HG02973 (cell line): ENCODE data around the gene SYK.

Source experiments
- ATAC-seq: cut with Tn5 transposase; IDR thresholded peaks from one replicate; pipeline ENCODE4 v1.9.1; 2021; ENCODE audit warnings: moderate library complexity; ENCODE audit not compliant: unreplicated experiment

Gene SYK

DNA sequence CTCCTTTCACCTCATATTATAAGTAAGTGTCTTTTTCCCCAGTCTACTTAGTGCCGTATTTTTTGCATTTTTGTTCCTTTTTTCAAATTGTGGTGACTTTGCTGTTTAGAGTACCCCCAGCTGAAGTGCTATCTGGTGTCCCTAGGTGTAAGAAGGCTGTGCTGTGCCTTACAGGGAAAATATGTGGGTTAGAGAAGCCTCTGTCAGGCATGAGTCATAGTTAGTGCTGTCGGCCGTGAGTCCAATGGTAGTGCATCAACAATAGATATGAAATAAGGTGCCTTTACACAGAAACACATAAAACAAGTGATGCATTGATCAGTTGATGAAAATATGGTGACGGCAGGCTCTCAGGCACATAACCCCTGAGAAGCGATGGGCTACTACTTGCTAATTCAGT is 20.1 kb downstream of the SYK start:
- no peak for ATAC-seq

DNA sequence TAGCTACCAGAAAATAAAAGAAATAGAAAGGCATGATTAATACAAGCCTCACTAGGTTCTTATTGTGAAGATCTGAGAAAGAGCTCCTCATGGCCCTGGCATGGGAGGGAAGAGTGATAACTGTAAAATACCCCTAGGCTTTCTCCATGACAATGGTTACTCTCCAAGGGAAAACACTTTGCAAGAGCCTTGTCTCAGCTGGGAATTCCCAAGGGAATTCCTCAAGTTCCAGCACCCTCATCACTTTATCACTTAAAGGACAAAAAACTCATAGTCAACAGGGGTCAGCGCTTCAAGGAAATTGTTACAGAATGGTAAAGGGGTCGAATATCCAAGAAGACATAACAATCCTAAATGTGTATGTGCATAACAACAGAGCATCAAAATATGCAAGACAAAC is 21.2 kb downstream of the SYK start:
- ATAC-seq = no peak

DNA sequence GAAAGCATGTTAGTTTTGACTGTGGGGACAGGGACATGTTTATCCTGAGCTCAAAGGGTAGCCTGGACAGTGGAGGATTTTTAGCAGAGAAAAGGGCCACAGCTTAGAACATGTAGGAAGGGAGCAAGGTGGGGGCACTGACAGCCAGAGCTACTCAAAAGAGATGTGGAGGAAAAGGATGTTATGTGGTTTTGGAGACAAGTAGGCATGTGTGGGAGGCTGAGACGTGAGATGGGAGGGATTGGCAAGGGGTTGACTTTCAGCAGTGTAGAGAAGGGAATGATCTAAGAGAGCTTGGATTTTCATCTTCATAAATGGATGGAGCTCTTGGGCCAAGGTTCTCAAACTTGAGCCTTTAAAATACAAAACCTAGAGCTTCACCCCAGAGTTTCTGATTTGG is 24.0 kb downstream of the SYK start:
- ATAC-seq = no peak

- ATAC-seq = no peak
These were observed 24.9 kb downstream of the SYK start for GRCh38 chr9:90826326-90827020.

DNA sequence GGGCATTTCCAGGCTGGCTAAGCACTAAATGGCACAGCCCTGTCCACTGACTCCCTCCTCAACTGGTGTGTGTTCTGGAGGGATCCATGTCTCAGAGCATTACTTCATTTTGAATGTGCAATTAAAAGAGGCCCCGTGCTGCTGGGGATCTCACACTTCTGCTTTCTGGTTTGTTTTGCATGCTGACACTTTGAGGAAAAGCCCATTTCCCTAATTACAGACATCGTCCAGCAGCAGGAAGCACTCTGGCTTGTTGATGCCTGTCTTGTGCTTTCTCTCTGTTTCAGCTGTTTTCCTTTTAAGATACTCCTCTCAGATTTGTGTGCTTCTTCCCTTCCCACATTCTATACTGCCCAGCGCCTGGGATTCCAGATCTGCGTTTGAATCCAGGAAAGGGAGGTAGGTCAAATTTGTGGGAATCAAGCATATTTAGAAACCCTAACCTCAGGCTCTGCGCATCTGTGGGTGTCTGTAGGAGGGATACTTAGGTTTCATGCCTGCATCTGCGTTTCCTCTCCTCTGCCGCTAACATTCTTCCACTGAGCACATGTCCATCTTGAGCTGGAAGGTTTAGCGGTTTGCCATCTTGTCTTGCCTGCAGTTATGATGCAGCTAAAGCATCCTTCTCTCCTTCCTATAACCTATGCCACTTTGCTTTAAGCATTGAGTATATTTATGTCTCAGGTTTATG is 25.7 kb downstream of the SYK start:
- ATAC-seq = peak; percentile 44

- no peak for ATAC-seq
These were observed 28.4 kb downstream of the SYK start for GRCh38 chr9:90830051-90830450.

GRCh38 chr9:90830977-90831376 is 29.4 kb downstream of the SYK start:
- ATAC-seq = peak; percentile 46

- ATAC-seq = no peak
These were observed 30.6 kb downstream of the SYK start for GRCh38 chr9:90832261-90832660.

DNA sequence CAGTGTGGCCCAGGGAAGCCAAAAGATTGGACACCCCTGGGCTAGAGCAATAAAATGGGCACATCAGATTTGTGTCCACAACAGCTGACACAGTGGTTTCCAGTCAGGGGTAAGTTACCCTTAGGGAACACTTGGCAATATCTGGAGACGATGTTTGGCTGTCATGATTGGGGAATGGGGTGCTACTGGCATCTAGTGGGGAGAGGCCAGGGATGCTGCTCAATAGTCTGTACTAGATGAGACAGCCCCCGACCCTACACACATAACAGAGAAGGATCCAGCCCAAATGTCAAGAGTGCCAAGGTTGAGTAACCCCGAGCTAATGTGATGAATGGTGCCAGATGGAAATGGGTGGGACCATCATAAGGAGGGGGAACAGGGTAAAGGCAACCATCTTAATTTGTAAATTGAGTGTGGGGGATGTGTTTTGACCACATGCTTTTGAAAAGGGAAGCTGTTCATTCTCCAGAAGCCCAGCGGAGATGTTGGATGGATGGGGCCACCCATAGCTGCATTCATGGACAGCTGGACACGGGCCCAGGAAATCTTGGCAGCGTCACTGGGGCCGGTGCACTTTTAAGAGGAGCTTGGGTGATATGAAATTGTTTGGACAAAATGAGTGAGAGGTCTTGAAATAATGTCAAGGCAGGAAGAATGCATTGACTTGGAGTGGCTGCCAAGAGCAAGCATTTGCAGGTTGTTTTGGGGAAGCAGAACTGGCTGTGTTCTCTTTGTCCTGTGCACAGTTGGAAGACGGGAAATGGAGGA is 33.4 kb downstream of the SYK start:
- no peak for ATAC-seq

- no peak for ATAC-seq
These were observed 34.9 kb downstream of the SYK start for GRCh38 chr9:90836411-90837080.

DNA sequence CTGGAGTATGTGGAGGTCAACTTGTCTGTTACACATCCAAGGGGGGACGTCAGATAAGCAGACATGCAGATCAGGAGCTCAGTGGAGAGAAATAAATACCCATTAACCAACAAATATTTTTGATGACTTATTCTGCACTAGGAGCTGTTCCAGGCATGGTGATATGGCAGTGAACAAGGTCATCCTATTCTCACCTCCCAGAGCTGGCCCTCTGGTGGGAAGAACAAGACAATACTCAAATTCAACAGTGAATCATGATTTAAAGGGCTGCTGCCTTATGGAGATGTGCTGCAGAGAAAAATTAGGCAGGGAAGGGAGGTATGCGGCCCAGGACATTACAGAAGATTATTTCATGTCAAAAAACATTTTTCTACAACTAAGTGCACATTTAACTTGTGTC is 36.5 kb downstream of the SYK start:
- ATAC-seq = no peak

DNA sequence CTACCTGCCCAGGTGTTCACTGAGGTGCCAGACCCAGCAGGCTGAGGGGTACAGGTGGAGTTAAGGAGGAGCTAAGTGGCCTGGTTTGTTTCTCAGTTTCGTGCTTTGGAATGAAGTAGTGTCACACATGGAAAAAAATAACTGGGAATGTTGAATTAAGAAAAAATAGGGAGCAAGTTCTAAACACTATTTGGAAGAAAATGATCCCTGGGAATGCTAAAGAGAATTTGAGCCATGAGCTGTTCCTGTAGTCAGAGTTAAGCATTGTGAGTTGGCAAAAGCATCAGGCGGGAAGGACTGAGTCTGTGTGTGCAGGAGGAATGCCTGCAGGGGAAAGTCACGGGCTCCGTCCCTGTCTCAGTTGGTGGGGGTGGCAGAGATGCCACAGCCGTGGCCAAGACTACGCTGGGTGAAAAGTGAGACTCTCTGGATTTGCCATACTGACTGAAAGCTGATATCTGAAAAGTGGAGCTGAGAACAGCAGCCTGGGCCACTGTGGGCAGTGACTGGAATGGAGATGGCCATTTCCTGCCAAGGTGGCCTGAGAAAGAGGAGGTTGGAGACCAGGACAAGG is 37.0 kb downstream of the SYK start:
- no peak for ATAC-seq

GRCh38 chr9:90839183-90839728 is 37.6 kb downstream of the SYK start:
- ATAC-seq = no peak

DNA sequence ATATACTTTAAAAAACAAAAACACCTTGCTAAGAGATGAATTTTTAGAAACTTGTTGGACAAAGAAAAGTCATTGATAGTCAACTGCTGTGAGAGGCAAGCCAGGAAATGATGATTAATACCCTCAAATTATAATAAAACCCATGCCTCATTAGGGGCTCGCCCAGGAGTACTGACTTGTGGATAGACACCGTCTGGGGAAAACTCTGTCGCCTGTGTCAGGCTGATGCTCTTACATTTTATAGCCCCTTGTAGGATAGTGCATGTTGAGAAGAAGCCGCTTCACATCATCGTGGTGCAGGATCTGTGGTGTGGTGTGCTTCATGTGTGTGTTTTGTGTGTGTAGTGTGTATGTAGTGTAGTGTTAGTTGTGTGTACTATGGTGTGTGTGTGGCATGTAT is 39.1 kb downstream of the SYK start:
- ATAC-seq = no peak

- no peak for ATAC-seq
These were observed 39.6 kb downstream of the SYK start for GRCh38 chr9:90841213-90841612.

DNA sequence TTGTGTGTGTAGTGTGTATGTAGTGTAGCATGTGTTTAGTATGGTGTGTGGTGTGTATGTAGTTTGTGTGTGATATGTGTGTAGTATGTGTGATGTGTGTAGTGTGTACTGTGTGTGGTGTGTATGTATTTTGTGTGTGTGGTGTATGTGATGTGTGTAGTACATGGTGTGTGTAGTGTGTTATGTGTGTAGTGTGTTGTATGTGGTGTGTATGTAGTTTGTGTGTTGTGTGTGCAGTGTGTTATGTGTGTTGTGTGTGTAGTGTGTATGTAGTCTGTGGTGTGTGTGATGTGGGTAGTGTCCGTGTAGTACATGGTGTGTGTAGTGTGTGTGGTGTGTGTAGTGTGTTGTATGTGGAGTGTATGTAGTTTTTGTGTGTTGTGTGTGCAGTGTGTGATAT is 40.0 kb downstream of the SYK start:
- no peak for ATAC-seq

- ATAC-seq = no peak
These were observed 40.7 kb downstream of the SYK start for GRCh38 chr9:90842176-90842777.

- no peak for ATAC-seq
These were observed 41.4 kb downstream of the SYK start for GRCh38 chr9:90842996-90843395.

GRCh38 chr9:90843525-90843924 is 41.9 kb downstream of the SYK start:
- no peak for ATAC-seq

DNA sequence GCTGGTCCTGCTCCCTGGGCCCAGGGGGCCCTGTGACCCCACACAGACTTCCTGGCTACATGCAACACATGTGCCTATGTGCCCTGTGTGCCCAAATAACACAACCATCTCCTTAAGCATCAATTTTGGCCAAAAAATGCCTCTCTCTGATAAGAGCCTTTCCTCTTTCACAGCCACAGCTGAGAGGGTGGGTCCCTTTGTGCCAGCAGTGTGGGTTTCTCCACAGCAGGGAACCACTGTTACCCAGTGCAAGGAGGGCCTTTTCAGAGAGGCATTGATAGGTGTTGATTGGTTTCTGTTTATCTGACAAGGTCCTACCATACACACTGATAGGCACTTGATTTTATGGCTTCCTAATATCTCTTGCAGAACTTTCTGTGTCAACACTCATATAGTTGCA is 42.7 kb downstream of the SYK start:
- ATAC-seq = no peak
